Stimulated activated CD8-positive, alpha-beta memory T cell treated with anti-CD3 and anti-CD28 coated beads, Interleukin-12 subunit alpha, Interleukin-12 subunit beta, amount 100 ng/mL, for 4 hours (primary cell): ENCODE results near the gene KBTBD13.
"Not testable (repeated sequence)": the region's sequence is repeated elsewhere in the genome, so short reads cannot be mapped to it uniquely, and the experiment has no call there.

Experiments used
- DNase-seq: peaks from one replicate; pipeline ENCODE4 v3.0.0-alpha.2; 2020; ENCODE audit warnings: low read depth

The KBTBD13 gene

GRCh38 chr15:65076486-65077290 lies at the start of gene KBTBD13:
TSS of gene KBTBD13 (plus strand) at chr15:65076746. CDS start at chr15:65076816, 70 bp downstream.
- no peak for DNase-seq

GRCh38 chr15:65026756-65027155 lies 49.8 kb upstream of the KBTBD13 start:
- no peak for DNase-seq

- DNase-seq: no peak
These were observed 49.0 kb upstream of the KBTBD13 start for GRCh38 chr15:65027593-65027992.

- no peak for DNase-seq
These were observed 48.2 kb upstream of the KBTBD13 start for GRCh38 chr15:65028338-65028737.

- peak; percentile 89 for DNase-seq
These were observed 47.4 kb upstream of the KBTBD13 start, which contains the start of gene MTFMT for GRCh38 chr15:65028921-65029735. TSS of gene MTFMT (minus strand) at chr15:65029639. CDS start at chr15:65029613, 26 bp downstream.

- no peak for DNase-seq
These were observed 46.8 kb upstream of the KBTBD13 start for GRCh38 chr15:65029736-65030208.

- DNase-seq: no peak
These were observed 43.6 kb upstream of the KBTBD13 start for GRCh38 chr15:65032801-65033537.

GRCh38 chr15:65033659-65034269 lies 42.8 kb upstream of the KBTBD13 start:
- DNase-seq: no peak

GRCh38 chr15:65034719-65035118 lies 41.8 kb upstream of the KBTBD13 start:
- no peak for DNase-seq

GRCh38 chr15:65037309-65037708 lies 39.2 kb upstream of the KBTBD13 start:
- no peak for DNase-seq

- no peak for DNase-seq
These were observed 38.1 kb upstream of the KBTBD13 start for GRCh38 chr15:65038428-65038827.

- no peak for DNase-seq
These were observed 37.7 kb upstream of the KBTBD13 start for GRCh38 chr15:65038836-65039235.

- DNase-seq: no peak
These were observed 36.1 kb upstream of the KBTBD13 start for GRCh38 chr15:65040461-65040860.

GRCh38 chr15:65041787-65042186 lies 34.8 kb upstream of the KBTBD13 start:
- no peak for DNase-seq

GRCh38 chr15:65042776-65043327 lies 33.7 kb upstream of the KBTBD13 start:
- DNase-seq: no peak

- DNase-seq: not testable (repeated sequence)
These were observed 32.3 kb upstream of the KBTBD13 start for GRCh38 chr15:65044218-65044617.

- DNase-seq: no peak
These were observed 31.6 kb upstream of the KBTBD13 start, which contains the start of gene SLC51B for GRCh38 chr15:65044724-65045481. TSS of gene SLC51B (plus strand) at chr15:65045387. CDS start at chr15:65050005, 4,618 bp downstream.

- no peak for DNase-seq
These were observed 28.3 kb upstream of the KBTBD13 start for GRCh38 chr15:65048241-65048640.

- peak; percentile 73 for DNase-seq
These were observed 27.1 kb upstream of the KBTBD13 start for GRCh38 chr15:65049418-65049840.

GRCh38 chr15:65050270-65050669 lies 26.3 kb upstream of the KBTBD13 start:
- DNase-seq: no peak
